Stimulated activated CD4-positive, alpha-beta T cell treated with anti-CD3 and anti-CD28 coated beads, Interleukin-4, amount 100 ng/mL, for 4 hours (primary cell): Measurements from ENCODE around the gene HAUS2.

ENCODE experiments used
- DNase-seq, 2 experiments: peaks; one replicate each; pipeline ENCODE4 v3.0.0-alpha.2; 2020

Gene HAUS2

DNA sequence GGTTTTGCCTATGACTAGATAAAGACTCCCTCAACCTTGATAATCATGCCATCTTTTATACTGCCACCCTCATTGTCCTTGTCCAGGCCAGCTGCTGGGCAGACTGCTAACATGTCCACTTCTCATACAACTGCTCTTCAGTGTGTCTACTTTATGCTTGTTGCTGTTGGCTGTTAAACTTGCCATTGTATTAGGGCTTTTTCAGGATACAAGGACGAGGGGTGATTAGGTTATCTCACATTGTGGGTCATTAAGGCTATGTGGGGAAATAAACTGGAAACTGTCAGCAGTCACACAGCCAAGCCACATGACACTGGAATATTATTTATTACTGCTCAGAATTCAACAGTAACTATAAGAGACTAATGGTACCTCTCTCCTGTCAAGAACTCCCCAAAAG lies 62.9 kb downstream of the HAUS2 start:
- DNase-seq, result no peak

DNA sequence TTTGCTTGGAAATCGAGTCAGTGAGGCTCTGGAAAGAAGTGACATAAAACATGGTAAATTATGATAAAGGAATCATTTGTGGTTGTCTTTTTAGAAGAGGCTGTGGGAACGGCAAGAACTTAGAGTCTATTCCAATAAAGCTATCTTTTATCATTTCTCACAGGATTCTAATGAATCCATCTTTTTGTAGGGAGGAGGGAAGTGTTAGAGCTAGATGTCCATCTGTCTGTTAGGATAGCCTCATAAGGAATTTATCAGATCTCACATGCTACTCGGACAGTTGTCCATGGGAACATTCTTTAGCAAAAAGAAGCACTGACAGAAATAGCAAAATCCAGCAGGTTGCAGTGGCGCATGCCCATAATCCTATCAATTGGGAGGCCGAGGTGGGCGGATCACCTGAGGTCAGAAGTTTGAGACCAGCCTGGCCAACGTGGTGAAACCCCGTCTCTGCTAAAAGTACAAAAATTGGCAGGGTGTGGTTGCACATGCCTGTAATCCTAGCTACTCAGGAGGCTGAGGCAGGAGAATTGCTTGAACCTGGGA lies 63.8 kb downstream of the HAUS2 start:
- no peak for DNase-seq

DNA sequence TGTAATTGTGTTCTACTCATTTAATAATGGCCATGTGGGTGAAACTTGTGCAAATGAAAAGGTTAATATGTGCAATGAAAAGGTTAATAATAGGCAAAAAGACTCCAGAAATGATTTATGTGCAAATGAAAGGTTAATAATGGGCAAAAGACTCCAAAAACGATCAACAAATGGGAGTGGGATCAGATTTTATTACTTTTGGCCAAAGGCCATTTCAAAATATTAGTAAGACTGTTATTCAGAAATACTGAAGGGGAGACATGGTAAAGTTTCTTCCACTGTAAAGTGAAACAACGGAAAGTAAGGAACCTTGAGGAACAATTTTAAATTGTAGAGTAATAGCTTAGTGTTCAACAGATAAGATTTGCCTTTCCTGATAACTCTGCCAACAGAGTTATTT lies 67.5 kb downstream of the HAUS2 start:
- DNase-seq, result no peak
